OCI-M2 (cell line): Measurements from ENCODE around the gene ANO8.

Experiments
- DNase-seq: peaks from one replicate; lab custom pipeline; 2025; ENCODE audit not compliant: unreplicated experiment; lab: John Stamatoyannopoulos, UW

The ANO8 gene

GRCh38 chr19:17348700-17349099 lies 14.0 kb upstream of the ANO8 start:
- no peak for DNase-seq

GRCh38 chr19:17347877-17348276 lies 13.2 kb upstream of the ANO8 start:
- DNase-seq = no peak

GRCh38 chr19:17347361-17347760 lies 12.7 kb upstream of the ANO8 start:
- DNase-seq = no peak

GRCh38 chr19:17346109-17346671 lies 11.5 kb upstream of the ANO8 start:
- peak; percentile 40 for DNase-seq

DNA sequence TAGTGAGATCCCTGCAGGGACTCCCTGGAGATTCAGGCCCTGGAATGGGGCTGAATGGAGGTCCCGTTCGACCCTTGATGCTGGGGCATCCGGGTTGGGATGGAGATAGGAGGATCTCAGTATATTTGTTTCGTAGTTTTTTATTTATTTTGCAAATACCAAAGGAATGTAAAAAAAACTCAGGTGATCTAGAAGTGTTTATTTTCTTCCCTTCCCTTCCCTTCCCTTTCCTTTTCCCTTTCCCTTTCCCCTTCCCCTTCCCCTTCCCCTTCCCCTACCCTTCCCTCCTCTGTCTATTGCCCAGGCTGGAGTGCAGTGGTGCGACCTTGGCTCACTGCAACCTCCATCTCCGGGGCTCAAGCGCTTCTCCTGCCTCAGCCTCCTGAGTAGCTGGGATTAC lies 7.2 kb upstream of the ANO8 start:
- no peak for DNase-seq

GRCh38 chr19:17341386-17341785 lies 6.7 kb upstream of the ANO8 start:
- DNase-seq = no peak

- DNase-seq = no peak
Measured at GRCh38 chr19:17340871-17341357, 6.3 kb upstream of the ANO8 start.

- no peak for DNase-seq
Measured at GRCh38 chr19:17340302-17340870, 5.7 kb upstream of the ANO8 start.

DNA sequence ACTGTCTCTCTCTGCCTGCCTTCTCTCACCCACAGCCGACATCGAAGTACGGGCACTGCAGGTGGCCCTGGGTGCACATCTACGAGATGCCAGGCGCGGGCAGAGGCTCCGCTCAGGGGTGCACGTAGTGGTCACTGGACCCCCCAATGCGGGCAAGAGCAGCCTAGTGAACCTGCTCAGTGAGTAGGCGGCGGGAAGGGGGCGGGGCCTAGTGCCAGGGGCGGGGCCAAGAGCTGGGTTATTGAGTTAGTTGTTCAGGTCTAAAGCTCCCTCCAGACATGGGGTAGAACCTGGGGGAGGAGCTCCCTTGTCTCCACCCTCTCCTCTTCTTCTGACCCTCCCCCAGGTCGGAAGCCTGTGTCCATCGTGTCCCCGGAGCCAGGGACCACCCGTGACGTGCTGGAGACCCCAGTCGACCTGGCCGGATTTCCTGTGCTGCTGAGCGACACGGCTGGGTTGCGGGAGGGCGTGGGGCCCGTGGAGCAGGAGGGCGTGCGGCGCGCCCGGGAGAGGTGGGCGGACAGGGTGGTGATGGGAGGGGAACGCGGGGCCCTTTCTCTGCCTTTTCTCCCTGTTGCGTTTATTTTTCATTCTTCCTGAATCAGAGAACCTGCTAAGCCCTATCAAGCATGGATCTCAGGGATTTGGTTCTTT lies 4.6 kb upstream of the ANO8 start:
- no peak for DNase-seq

GRCh38 chr19:17338433-17339078 lies 3.9 kb upstream of the ANO8 start:
- no peak for DNase-seq

GRCh38 chr19:17337675-17338432 lies 3.2 kb upstream of the ANO8 start:
- DNase-seq = no peak

GRCh38 chr19:17336872-17337674 lies 2.4 kb upstream of the ANO8 start, which contains the start of gene GTPBP3:
GTPBP3 (plus strand) TSS chr19:17337553; CDS start chr19:17337612, 59 bp downstream.
- DNase-seq = peak; percentile 93

DNA sequence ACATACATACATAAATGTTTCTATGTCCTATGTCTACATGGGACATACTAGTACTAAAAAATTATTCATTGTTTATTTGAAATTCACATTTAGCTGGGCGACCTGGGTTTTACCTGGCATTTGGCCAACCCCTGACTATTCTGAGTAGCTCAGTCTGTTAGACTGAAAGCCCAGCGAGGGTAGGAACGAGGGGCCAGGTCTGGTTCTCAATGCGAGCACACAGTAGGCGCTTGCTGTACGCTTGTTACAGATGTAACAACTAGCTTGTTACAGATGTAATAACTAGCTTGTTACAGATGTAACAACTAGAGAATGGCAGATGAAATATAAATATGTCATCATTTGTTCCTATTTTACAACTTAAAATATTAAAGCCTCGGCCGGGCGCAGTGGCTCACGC lies 920 bp upstream of the ANO8 start:
- DNase-seq = no peak

GRCh38 chr19:17333611-17334413 lies 843 bp downstream of the ANO8 start:
- no peak for DNase-seq

- no peak for DNase-seq
Measured at GRCh38 chr19:17332677-17333581, 1.7 kb downstream of the ANO8 start.

- no peak for DNase-seq
Measured at GRCh38 chr19:17332360-17332676, 2.3 kb downstream of the ANO8 start.

- no peak for DNase-seq
Measured at GRCh38 chr19:17331045-17331558, 3.6 kb downstream of the ANO8 start.

DNA sequence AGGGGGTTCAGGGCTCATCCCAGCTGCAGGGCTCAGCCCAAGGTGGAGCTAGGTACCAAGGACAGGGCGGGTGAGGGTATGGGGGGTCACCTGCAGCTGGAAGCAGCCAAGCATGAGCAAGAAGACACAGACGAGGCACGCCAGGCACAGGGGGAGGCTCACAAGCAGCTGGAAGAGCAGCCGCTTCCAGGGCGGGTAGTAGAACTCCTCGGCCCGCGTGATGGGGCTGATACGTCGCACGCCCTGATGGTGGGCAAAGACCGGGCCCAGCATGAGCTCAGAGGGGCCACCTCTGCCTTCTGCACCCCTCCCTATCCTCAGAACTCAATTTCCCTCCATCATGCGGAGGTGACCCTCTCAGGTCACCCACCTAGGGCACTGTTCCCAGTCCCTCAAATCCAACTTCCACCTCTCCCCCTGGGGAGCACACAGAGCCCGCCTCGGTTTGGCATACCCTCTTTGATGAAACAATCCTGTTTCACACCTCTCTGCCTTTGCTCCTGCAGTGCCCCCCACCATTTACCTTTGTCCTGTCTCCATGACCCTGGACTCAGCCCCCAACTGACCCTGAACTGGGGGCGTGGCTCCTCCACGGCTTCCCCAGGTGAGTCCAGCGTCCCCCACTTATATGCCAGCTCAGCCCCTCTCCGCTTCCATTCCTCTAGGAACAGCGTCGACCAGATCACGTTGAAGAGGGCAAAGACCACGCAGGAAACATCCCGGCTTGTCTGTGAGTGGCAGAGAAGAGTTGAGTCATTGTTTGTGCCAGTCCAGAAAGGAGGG lies 4.2 kb downstream of the ANO8 start:
- no peak for DNase-seq
